Thyroid gland (tissue), 4 donors: Measurements from ENCODE around the gene ZNF837. TPM values are rescaled to one million over a fixed set of nuclear protein-coding genes. Genes with fewer than 3 reads are reported as not detected.
A peak's percentile ranks its signal among the peaks of the same experiment; 100 is the strongest.

Experiments used
- DNase-seq, 2 donors: peaks; one replicate each; pipeline ENCODE4 v3.0.0-alpha.2; 2019
- H3K27ac ChIP-seq, 3 donors: fragments of 200-600 bp; sonication (generic); 1 replicate in 2 of 3; 2 replicates in 1 of 3; pipeline ENCODE4 v1.5.1; 2016 to 2019; ENCODE audit warnings: mild to moderate bottlenecking in 1 of 3, moderate library complexity in 1 of 3
- H3K27me3 ChIP-seq: fragments of 200-600 bp; sonication (generic); one replicate; pipeline ENCODE4 v1.5.1; 2019
- H3K36me3 ChIP-seq, 2 donors: fragments of 200-600 bp; sonication (generic); one replicate each; pipeline ENCODE4 v1.5.1; 2016 to 2019
- H3K4me1 ChIP-seq, 2 donors: fragments of 200-600 bp; sonication (generic); one replicate each; pipeline ENCODE4 v1.5.1; 2017 to 2019
- H3K4me3 ChIP-seq, 3 donors: fragments of 200-600 bp; sonication (generic); replicated peaks in 1 of 3; 1 replicate in 2 of 3; 2 replicates in 1 of 3; pipeline ENCODE4 v1.5.1; 2016; ENCODE audit warnings: mild to moderate bottlenecking in 1 of 3
- H3K9me3 ChIP-seq: fragments of 200-600 bp; sonication (generic); one replicate; pipeline ENCODE4 v1.5.1; 2017
- POLR2A ChIP-seq, 2 donors: fragments of 450-650 bp; IDR thresholded peaks; one replicate each; pipeline ENCODE4 v1.6.1; 2017; ENCODE audit warnings: antibody characterized with exemption in 2 of 2, mild to moderate bottlenecking in 2 of 2, moderate library complexity in 1 of 2
- WGBS, 2 donors: methylation state at CpG; one replicate each; pipeline ENCODE4 v1.1.5; 2017; 5-methylcytosine and 5-hydroxymethylcytosine counted together
- intact Hi-C: fragments of 100-400 bp; cut with DNase I; formaldehyde crosslinking; loops from one replicate; pipeline ENCODE4 v1.15.1; 2023
- total RNA-seq, 4 donors: library from RNA; depleted of rRNA; stranded (reverse); fragments of >200 nt; gene quantifications; one replicate each; pipeline ENCODE4 v1.2.3, GENCODE V29; 2016
- TF ChIP-seq, protein P1 (sequence below), 6 experiments: fragments of 200-600 bp in 3 of 6; fragments of 450-650 bp in 3 of 6; sonication (generic) in 3 of 6; IDR thresholded peaks; one replicate each; pipeline ENCODE4 v1.5.1; 2016 to 2019; ENCODE audit warnings: antibody characterized with exemption in 6 of 6, mild to moderate bottlenecking in 2 of 6, inconsistent platforms in 1 of 6, moderate library complexity in 1 of 6

Gene ZNF837
- total RNA-seq, 4 donors from 2014 or later, result 6.3 to 16.4 (median 15.1) TPM

DNA sequence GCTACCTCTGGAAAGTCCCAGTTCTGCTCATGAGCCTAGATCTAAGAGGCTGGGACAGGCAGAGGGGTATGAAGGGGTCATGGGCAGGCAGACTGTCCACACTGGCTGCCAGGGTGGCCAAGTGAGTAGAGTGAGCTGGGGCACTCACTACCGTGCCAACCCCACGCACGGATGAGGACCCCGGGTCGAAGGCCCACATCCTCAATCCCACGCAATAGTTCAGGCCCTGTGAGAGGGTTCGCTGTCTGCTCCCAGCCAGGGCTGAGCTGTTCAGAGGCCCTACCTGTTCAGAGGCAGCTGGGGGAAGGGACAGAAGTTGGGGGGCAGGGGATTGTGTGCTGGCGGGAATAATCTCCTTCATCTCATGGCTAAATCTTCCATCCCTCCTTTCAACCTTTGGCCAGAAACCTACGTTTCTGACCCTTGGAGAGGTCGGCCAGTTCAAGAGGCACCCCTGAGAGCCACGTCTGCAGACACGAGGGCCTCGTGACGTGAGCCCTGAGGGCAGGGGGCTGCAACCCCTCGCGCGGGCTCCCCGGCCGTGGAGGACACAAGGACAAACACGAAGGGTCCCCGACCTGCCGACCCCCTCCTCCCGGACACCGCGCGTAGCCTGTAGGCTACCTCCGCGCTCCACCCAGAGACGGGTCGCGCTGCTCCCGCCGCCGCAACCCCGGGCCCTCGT, 5.2 kb upstream of the ZNF837 start:
- Histone ChIP-seq H3K4me3 (peak overlapping the region; percentile 54 to 82 (median 57)), H3K4me1 (peaks cover 21 to 30% of the 10 kb centered on the region in 2 donors), H3K27me3 (no peaks in the 10 kb centered on the region), H3K9me3 (no peaks in the 10 kb centered on the region), H3K27ac (peak overlapping the region; percentile 89 to 99 (median 93)), H3K36me3 (peaks cover 0 to 4% of the 10 kb centered on the region in 2 donors)
- peak in 1 of 2 donors; percentile 29 for DNase-seq
- intact Hi-C loops, result loop anchor here (10.0 kb wide), 1 partner anchor 61 kb away; the partner anchor contains the start of gene ZSCAN22
- WGBS, 2 donors, result 9 to 13% methylated on average over 13 to 20 of the region's 36 CpGs
- no peak for TF ChIP-seq POLR2A (IDR thresholded peaks at IDR 0.05)
- TF ChIP-seq, protein P1, sequence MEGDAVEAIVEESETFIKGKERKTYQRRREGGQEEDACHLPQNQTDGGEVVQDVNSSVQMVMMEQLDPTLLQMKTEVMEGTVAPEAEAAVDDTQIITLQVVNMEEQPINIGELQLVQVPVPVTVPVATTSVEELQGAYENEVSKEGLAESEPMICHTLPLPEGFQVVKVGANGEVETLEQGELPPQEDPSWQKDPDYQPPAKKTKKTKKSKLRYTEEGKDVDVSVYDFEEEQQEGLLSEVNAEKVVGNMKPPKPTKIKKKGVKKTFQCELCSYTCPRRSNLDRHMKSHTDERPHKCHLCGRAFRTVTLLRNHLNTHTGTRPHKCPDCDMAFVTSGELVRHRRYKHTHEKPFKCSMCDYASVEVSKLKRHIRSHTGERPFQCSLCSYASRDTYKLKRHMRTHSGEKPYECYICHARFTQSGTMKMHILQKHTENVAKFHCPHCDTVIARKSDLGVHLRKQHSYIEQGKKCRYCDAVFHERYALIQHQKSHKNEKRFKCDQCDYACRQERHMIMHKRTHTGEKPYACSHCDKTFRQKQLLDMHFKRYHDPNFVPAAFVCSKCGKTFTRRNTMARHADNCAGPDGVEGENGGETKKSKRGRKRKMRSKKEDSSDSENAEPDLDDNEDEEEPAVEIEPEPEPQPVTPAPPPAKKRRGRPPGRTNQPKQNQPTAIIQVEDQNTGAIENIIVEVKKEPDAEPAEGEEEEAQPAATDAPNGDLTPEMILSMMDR (IDR thresholded peaks at IDR 0.05), result no peak

DNA sequence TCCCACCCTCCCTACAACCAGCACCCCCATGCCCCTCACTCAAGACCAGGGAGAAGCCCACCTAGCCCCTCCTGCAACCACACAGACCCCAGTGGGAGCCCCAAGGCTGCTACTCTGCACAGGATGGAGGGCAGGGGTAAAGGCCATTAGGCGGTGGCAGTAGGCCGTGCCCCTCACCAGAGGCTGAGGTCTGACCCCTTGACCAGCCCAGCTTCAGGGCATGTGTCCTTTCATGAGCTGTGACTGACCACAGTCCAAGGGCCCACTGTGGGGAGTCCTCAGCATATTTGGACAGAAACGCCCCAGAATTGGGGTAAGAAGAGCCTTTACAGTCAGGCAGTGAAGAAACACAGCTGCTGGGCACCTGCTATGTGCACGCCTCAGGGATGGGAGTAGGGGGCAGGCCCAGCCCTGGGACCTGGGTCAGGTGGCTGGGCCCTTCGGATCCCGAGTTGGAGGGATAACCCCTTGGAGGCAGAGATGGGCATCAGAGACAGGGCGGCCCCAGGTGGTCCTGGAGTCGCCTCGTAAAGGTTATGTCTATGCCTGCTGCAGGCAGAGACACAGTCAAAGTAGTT, 4.6 kb upstream of the ZNF837 start:
- Histone ChIP-seq H3K27me3 (no peaks in the 10 kb centered on the region), H3K4me1 (peaks cover 21 to 31% of the 10 kb centered on the region in 2 donors), H3K4me3 (peak overlapping the region in 2 of 3 donors; percentile 54 to 82), H3K9me3 (no peaks in the 10 kb centered on the region), H3K36me3 (peaks cover 0 to 4% of the 10 kb centered on the region in 2 donors), H3K27ac (peak overlapping the region in 2 of 3 donors; percentile 89 to 93)
- WGBS, 2 donors, result 92 to 100% methylated on average over 2 to 4 of the region's 9 CpGs
- DNase-seq, result no peak
- intact Hi-C loops, result loop anchor here (10.0 kb wide), 1 partner anchor 61 kb away; the partner anchor contains the start of gene ZSCAN22
- TF ChIP-seq, protein P1 (IDR thresholded peaks at IDR 0.05), result no peak
- TF ChIP-seq POLR2A (IDR thresholded peaks at IDR 0.05), result no peak

- TF ChIP-seq POLR2A (IDR thresholded peaks at IDR 0.05), result no peak
- TF ChIP-seq, protein P1 (IDR thresholded peaks at IDR 0.05), result no peak
- WGBS, 2 donors, result 90 to 97% methylated on average over 5 of the region's 6 CpGs
- peaks cover 29 to 41% of the 10 kb centered on the region in 2 donors for H3K4me1 ChIP-seq
Measured at GRCh38 chr19:58382997-58383603, 2.3 kb upstream of the ZNF837 start.

GRCh38 chr19:58381460-58382212, 806 bp upstream of the ZNF837 start:
- intact Hi-C loops, result loop anchor here (10.0 kb wide), 1 partner anchor 57 kb away; the partner anchor contains the start of gene ZSCAN22
- WGBS, 2 donors, result 31 to 32% methylated on average over 26 of the region's 26 CpGs
- Histone ChIP-seq H3K27me3 (no peaks in the 10 kb centered on the region), H3K9me3 (no peaks in the 10 kb centered on the region), H3K27ac (peak overlapping the region; percentile 26 to 72 (median 54)), H3K4me1 (peaks cover 22 to 34% of the 10 kb centered on the region in 2 donors), H3K36me3 (no peaks in the 10 kb centered on the region), H3K4me3 (peak overlapping the region in 2 of 3 donors; percentile 47 to 70)
- DNase-seq, result no peak
- no peak for TF ChIP-seq POLR2A (IDR thresholded peaks at IDR 0.05)

More at GRCh38 chr19:58382997-58383603, 2.3 kb upstream of the ZNF837 start:
- H3K27me3 ChIP-seq, result no peaks in the 10 kb centered on the region
- H3K4me3 ChIP-seq, result no peak overlapping the region
- DNase-seq, result no peak
- H3K9me3 ChIP-seq, result no peaks in the 10 kb centered on the region
- intact Hi-C loops, result loop anchor here (10.0 kb wide), 1 partner anchor 58 kb away; the partner anchor contains the start of gene ZSCAN22
- H3K27ac ChIP-seq, result no peak overlapping the region
- H3K36me3 ChIP-seq, result no peaks in the 10 kb centered on the region
